Glomerular endothelial cell (primary cell): ENCODE results near the gene PLEKHH3. TPM values are rescaled to one million over a fixed set of nuclear protein-coding genes. Genes with fewer than 3 reads are reported as not detected.
A peak's percentile ranks its signal among the peaks of the same experiment; 100 is the strongest.

Source experiments
- DNase-seq: peaks from one replicate; pipeline ENCODE4 v3.0.0-alpha.2; 2011; ENCODE audit warnings: low read depth, low spot score; ENCODE audit errors: extremely low read depth
- total RNA-seq: library from RNA; depleted of rRNA; stranded (reverse); fragments of >200 nt; gene quantifications from 2 replicates; pipeline ENCODE4 v1.2.3, GENCODE V29; 2015

The PLEKHH3 gene
- total RNA-seq = 12.2 and 15.6 TPM in 2 replicates

GRCh38 chr17:42676424-42677011, at the start of gene PLEKHH3:
Gene PLEKHH3, minus strand, starts transcription at chr17:42676994. Its CDS starts 431 bp downstream, at chr17:42676563.
- DNase-seq = no peak

GRCh38 chr17:42725143-42725542, 48.3 kb upstream of the PLEKHH3 start:
- DNase-seq = no peak

GRCh38 chr17:42723636-42724035, 46.8 kb upstream of the PLEKHH3 start:
- no peak for DNase-seq

GRCh38 chr17:42720996-42721583, 44.3 kb upstream of the PLEKHH3 start:
- peak; percentile 68 for DNase-seq

GRCh38 chr17:42709561-42709960, 32.8 kb upstream of the PLEKHH3 start:
- no peak for DNase-seq

GRCh38 chr17:42708588-42708987, 31.8 kb upstream of the PLEKHH3 start:
- DNase-seq = no peak

- DNase-seq = no peak
These were observed 29.9 kb upstream of the PLEKHH3 start for GRCh38 chr17:42706732-42707131.

- no peak for DNase-seq
These were observed 28.2 kb upstream of the PLEKHH3 start for GRCh38 chr17:42704837-42705494.

- no peak for DNase-seq
These were observed 27.7 kb upstream of the PLEKHH3 start for GRCh38 chr17:42704490-42704836.

GRCh38 chr17:42702446-42702845, 25.7 kb upstream of the PLEKHH3 start:
- no peak for DNase-seq

- no peak for DNase-seq
These were observed 23.9 kb upstream of the PLEKHH3 start for GRCh38 chr17:42700586-42701289.

- no peak for DNase-seq
These were observed 22.6 kb upstream of the PLEKHH3 start for GRCh38 chr17:42699415-42699740.

GRCh38 chr17:42698736-42699414, 22.1 kb upstream of the PLEKHH3 start:
- DNase-seq = no peak

GRCh38 chr17:42697108-42697811, 20.5 kb upstream of the PLEKHH3 start:
- DNase-seq = no peak

- no peak for DNase-seq
These were observed 18.7 kb upstream of the PLEKHH3 start for GRCh38 chr17:42695500-42695899.

GRCh38 chr17:42694524-42694923, 17.7 kb upstream of the PLEKHH3 start:
- no peak for DNase-seq

- DNase-seq = no peak
These were observed 15.7 kb upstream of the PLEKHH3 start for GRCh38 chr17:42692489-42692888.

GRCh38 chr17:42691021-42691545, 14.3 kb upstream of the PLEKHH3 start:
- DNase-seq = no peak

- DNase-seq = no peak
These were observed 13.8 kb upstream of the PLEKHH3 start for GRCh38 chr17:42690596-42690995.

GRCh38 chr17:42687707-42688320, 11.0 kb upstream of the PLEKHH3 start:
- DNase-seq = no peak
